ENCODE data around the gene DRD3.

The DRD3 gene

DNA sequence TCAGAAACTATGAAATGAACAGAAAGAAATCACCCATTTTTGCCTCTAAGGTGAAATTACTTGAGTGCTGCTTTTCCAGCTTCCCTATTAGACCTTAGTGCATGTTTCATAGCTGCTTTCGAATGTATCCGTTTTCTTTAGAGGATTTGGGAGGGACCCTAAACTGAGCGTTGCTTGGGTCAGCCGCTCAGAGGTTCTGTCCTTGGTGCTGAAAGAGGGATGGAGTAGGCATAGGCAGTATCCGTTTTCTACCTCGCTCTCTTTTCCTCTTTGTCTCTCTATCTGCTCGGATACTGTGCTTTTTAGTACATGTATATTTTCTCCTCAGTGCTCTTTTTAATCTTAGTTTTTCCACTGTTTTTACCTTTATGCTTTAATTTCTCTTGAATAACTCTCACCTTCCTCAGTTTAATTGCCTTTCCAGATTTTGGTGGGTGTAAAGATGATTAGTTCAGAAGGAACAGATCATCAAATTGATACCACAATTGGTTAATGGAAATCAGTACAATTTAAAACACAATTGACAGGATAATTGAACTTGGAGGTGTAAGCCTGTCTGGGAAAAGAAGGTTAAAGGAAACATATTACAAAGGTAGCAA lies at the start of gene DRD3:
Gene DRD3 (minus strand): TSS at position 283 of the 599 bp plus-strand sequence. CDS start 7,060 bp downstream, outside the sequence.
- no peaks in the 10 kb centered on the region for H3K27me3 ChIP-seq (ENCODE audit: insufficient read depth, low read length)
- no peaks in the 10 kb centered on the region for H3K9me3 ChIP-seq (ENCODE audit: insufficient read depth, low read depth, low read length)
- H3K4me3 ChIP-seq (ENCODE audit: low read length), result 0 out of 2 replicates have a peak within 1 kb of the TSS, but pooled peaks have one; percentile 10
- no peak within 1 kb of the TSS for H3K27ac ChIP-seq (ENCODE audit: low read length)
- H3K9ac ChIP-seq (ENCODE audit: low read depth, low read length), result no peak within 1 kb of the TSS
- peaks cover 30% of the 10 kb centered on the region for H3K4me1 ChIP-seq (ENCODE audit: insufficient read depth, low read length)
- no peaks in the 10 kb centered on the region for H3K36me3 ChIP-seq (ENCODE audit: insufficient read depth, low read depth, low read length)

DNA sequence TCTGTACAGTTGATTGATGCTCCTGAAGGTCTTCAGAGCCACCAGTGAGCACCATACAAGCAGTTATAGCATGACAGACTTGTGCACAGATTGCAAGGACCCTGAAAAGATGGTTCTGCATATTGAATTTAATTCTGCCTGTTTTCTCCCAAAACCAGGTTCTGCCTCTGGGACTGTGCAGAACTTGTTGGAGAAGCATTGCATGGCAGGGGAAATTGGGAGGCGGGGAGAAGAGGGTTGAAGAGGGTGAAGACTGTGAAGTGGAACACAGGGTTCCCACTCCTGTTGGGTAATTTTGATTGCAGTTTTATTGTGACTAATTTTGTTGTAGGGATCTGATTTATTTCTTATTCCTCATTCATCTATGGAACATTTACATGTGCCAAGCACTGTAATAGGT lies 48.2 kb upstream of the DRD3 start:
- H3K27me3 ChIP-seq (ENCODE audit: insufficient read depth, low read length), result no peaks in the 10 kb centered on the region
- no peak overlapping the region for H3K9ac ChIP-seq (ENCODE audit: low read depth, low read length)
- H3K4me1 ChIP-seq (ENCODE audit: insufficient read depth, low read length), result no peaks in the 10 kb centered on the region
- H3K27ac ChIP-seq (ENCODE audit: low read length), result no peak overlapping the region
- no peak overlapping the region for H3K4me3 ChIP-seq (ENCODE audit: low read length)
- no peaks in the 10 kb centered on the region for H3K36me3 ChIP-seq (ENCODE audit: insufficient read depth, low read depth, low read length)
- peaks cover 20% of the 10 kb centered on the region for H3K9me3 ChIP-seq (ENCODE audit: insufficient read depth, low read depth, low read length)

DNA sequence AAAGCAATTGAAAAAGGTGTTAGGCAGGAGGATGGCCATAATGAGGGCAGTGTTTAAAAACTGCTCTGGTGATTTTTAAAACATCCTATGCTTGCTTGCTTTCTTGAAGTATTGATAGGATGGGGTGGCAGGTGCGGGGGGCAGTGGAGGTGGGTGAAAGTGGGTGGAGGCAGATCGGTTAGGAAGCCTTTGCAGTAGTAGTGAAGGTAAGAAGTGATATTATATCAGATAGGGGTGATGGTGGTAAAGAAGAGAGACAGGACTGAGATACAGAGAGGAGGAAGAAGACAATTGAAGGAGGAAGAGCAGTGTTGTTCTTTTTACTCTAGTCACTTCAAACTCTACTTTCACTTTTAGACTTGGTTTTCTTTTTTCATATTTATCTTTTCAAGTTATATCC lies 47.5 kb upstream of the DRD3 start:
- no peaks in the 10 kb centered on the region for H3K36me3 ChIP-seq (ENCODE audit: insufficient read depth, low read depth, low read length)

DNA sequence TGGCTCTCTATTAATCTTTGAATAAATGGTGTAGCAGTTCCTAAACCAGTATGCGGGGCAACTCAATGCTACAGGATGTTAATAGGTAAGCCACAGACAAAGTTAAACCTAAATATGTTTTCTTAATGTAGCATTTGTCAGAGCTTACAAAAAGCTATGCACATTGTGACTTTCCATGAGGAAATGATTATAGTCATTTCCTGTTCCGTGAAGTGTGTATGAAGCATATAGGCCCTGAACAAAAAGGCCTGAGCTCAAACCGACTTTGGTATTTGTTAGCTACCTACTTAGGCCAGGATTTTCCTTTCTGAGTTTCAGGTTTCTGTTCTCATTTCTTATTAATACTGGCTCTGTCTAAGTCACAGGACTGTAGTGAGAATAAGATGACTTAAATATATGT lies 44.3 kb upstream of the DRD3 start:
- Histone ChIP-seq H3K27me3 (ENCODE audit: insufficient read depth, low read length) (no peaks in the 10 kb centered on the region), H3K9ac (ENCODE audit: low read depth, low read length) (no peak overlapping the region), H3K9me3 (ENCODE audit: insufficient read depth, low read depth, low read length) (peaks cover 20% of the 10 kb centered on the region), H3K36me3 (ENCODE audit: insufficient read depth, low read depth, low read length) (no peaks in the 10 kb centered on the region), H3K4me3 (ENCODE audit: low read length) (no peak overlapping the region), H3K27ac (ENCODE audit: low read length) (no peak overlapping the region), H3K4me1 (ENCODE audit: insufficient read depth, low read length) (no peaks in the 10 kb centered on the region; the same call in 1 of the 2 replicates)

More for the DNA sequence above, 47.5 kb upstream of the DRD3 start:
- Histone ChIP-seq H3K27ac (ENCODE audit: low read length) (no peak overlapping the region), H3K9ac (ENCODE audit: low read depth, low read length) (no peak overlapping the region), H3K27me3 (ENCODE audit: insufficient read depth, low read length) (no peaks in the 10 kb centered on the region), H3K4me1 (ENCODE audit: insufficient read depth, low read length) (no peaks in the 10 kb centered on the region), H3K9me3 (ENCODE audit: insufficient read depth, low read depth, low read length) (peaks cover 20% of the 10 kb centered on the region), H3K4me3 (ENCODE audit: low read length) (no peak overlapping the region)

DNA sequence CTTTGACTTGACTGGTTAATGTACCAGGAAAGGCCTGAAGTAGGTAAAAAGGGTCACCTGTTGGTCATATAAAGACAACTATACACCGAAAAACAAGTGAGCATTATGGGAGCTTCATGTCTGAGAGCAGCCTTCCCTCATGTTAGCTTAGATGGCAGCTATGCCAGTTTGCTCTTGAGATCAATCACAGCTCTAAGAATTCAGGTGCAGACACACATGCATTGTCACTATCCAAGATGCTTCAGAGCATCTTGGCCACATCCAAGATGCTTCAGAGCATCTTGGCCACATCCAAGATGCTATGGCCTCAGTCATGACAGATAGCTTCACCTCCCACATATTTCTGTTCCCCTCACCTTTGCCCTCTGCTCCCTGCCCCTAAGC lies 43.0 kb upstream of the DRD3 start:
- Histone ChIP-seq H3K4me3 (ENCODE audit: low read length) (no peak overlapping the region), H3K4me1 (ENCODE audit: insufficient read depth, low read length) (no peaks in the 10 kb centered on the region; the same call in 1 of the 2 replicates), H3K27ac (ENCODE audit: low read length) (no peak overlapping the region), H3K36me3 (ENCODE audit: insufficient read depth, low read depth, low read length) (no peaks in the 10 kb centered on the region), H3K27me3 (ENCODE audit: insufficient read depth, low read length) (no peaks in the 10 kb centered on the region), H3K9me3 (ENCODE audit: insufficient read depth, low read depth, low read length) (peaks cover 20% of the 10 kb centered on the region), H3K9ac (ENCODE audit: low read depth, low read length) (no peak overlapping the region)

DNA sequence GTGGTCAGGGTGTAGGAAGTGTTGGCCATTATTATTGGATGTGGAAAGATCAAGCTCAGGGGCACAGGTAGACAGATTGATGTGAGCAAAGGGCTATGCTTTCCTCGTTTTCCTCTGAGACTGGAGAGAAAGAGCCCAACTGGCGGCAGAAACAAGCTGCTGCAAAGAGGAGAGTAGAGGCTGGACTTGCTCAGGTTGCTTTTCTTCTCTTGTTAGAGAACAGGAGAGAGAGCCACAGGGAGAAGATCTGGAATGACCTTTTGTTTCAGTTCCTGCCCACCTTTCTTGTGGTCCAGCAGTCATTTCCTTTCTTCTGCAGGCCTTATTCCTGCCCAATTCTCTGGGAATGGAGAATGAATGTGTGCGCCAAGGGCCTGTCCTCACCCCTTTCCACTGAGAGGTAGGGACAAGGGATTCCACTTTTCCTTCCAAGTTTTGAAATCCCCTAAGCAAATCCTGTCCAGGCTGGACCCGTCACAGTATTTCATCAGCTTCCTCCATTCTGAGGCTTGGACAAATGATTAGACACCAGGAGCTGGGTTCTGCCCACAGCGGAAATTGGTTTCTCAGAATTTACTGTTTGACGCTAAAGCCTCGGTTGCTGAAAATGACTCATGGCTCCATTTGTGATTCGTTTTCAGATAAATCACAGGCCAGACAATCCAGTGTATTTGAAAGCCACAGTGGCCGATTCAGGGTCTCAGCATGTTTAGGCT lies 42.5 kb upstream of the DRD3 start:
- Histone ChIP-seq H3K9me3 (ENCODE audit: insufficient read depth, low read depth, low read length) (peaks cover 20% of the 10 kb centered on the region), H3K27ac (ENCODE audit: low read length) (no peak overlapping the region), H3K9ac (ENCODE audit: low read depth, low read length) (no peak overlapping the region), H3K36me3 (ENCODE audit: insufficient read depth, low read depth, low read length) (no peaks in the 10 kb centered on the region), H3K27me3 (ENCODE audit: insufficient read depth, low read length) (no peaks in the 10 kb centered on the region), H3K4me1 (ENCODE audit: insufficient read depth, low read length) (no peaks in the 10 kb centered on the region; the same call in 1 of the 2 replicates), H3K4me3 (ENCODE audit: low read length) (no peak overlapping the region)

DNA sequence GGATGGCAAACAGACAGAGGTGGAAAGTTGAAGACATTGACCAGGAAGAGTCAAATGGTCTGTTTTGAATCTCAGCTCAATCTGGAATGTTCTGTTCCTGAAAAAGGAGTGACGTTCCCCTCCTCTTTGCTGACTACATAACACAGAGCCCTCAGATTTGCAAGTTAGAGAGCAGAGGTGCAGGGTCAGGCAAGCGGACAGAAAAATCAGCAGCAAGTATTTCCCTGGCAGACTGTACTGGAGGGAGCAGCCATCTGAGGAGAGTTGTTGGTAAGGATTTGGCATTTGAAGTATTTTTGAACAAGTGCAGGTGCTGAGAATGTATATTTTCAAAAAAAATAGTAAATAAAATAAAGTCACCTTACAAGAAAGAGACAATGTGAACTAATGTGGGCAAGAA lies 40.9 kb upstream of the DRD3 start:
- Histone ChIP-seq H3K36me3 (ENCODE audit: insufficient read depth, low read depth, low read length) (no peaks in the 10 kb centered on the region), H3K9ac (ENCODE audit: low read depth, low read length) (no peak overlapping the region), H3K4me1 (ENCODE audit: insufficient read depth, low read length) (peaks cover 6% of the 10 kb centered on the region; the same call in 1 of the 2 replicates), H3K4me3 (ENCODE audit: low read length) (no peak overlapping the region), H3K27me3 (ENCODE audit: insufficient read depth, low read length) (no peaks in the 10 kb centered on the region), H3K9me3 (ENCODE audit: insufficient read depth, low read depth, low read length) (peaks cover 9% of the 10 kb centered on the region), H3K27ac (ENCODE audit: low read length) (no peak overlapping the region)

DNA sequence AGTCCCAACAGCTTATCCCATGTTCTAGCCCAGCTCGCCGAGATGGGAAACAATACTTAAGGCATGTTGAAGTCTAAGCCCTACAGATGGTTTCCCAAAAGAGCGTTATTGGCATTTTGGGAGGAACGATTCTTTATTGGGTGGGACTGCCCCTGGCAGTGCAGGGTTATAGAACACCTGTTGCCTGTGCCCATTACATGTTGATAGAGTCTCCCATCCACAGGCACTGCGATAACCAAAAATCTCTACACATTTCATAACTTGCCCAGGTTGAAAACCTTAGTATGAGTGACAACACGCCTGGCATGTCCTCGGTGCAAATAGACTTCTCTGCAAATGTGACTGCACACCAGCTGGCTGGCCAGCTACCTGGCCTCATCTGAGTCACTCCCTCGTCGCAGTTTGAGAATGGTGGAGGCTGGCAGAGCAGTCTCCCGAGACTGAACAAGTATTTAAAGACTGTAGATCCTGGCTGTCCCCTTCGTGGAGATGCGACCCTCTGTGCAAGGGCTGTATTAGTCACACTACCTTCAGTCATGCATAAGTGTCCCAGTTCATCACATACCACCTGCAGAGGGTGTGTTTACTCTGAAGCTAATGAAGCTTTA lies 39.8 kb upstream of the DRD3 start:
- peaks cover 17% of the 10 kb centered on the region; the same call in 1 of the 2 replicates for H3K4me1 ChIP-seq (ENCODE audit: insufficient read depth, low read length)
- no peak overlapping the region for H3K9ac ChIP-seq (ENCODE audit: low read depth, low read length)
- no peaks in the 10 kb centered on the region for H3K27me3 ChIP-seq (ENCODE audit: insufficient read depth, low read length)
- H3K27ac ChIP-seq (ENCODE audit: low read length), result no peak overlapping the region
- H3K9me3 ChIP-seq (ENCODE audit: insufficient read depth, low read depth, low read length), result no peaks in the 10 kb centered on the region
- H3K4me3 ChIP-seq (ENCODE audit: low read length), result no peak overlapping the region
- H3K36me3 ChIP-seq (ENCODE audit: insufficient read depth, low read depth, low read length), result no peaks in the 10 kb centered on the region

DNA sequence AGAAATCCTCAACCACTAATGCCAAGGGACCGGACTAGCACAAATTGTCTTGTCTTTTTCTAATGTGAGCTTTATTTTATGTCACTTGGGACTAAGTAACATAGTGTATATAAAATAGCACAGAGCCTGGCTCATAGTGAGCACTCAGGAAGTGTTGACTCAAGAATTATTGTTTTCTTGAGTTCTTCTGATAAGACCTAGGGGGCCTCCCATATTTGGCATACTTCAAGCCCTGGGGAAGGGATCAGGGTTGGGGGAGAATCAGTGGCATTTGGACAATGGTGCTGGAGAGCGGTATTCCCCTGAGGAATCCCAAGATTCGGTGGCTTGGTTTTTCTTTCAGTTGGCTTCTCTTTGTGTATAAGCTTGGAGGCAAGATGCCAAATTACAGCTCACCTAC lies 39.2 kb upstream of the DRD3 start:
- Histone ChIP-seq H3K4me3 (ENCODE audit: low read length) (no peak overlapping the region), H3K27me3 (ENCODE audit: insufficient read depth, low read length) (no peaks in the 10 kb centered on the region), H3K36me3 (ENCODE audit: insufficient read depth, low read depth, low read length) (no peaks in the 10 kb centered on the region), H3K9me3 (ENCODE audit: insufficient read depth, low read depth, low read length) (no peaks in the 10 kb centered on the region), H3K27ac (ENCODE audit: low read length) (no peak overlapping the region), H3K4me1 (ENCODE audit: insufficient read depth, low read length) (peaks cover 23% of the 10 kb centered on the region), H3K9ac (ENCODE audit: low read depth, low read length) (no peak overlapping the region)

DNA sequence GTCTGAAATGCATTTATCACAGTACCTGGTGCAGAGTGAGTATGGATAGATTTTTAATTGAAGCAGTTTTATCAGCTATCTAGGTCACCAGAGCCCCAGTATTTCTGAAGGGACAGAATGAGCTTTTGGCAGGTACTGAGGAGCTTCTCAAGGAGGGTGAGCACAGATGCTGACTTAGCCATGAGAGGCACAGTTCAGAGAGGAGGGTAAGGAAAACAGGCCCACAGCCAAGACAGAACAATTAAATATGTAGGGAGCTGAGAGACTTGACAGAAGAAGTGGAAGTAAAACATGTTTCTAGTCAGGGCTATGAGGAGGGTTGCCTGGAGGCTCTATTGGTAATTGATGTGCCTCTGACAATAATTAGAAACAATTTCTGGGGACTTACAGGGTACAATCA lies 38.4 kb upstream of the DRD3 start:
- Histone ChIP-seq H3K27me3 (ENCODE audit: insufficient read depth, low read length) (no peaks in the 10 kb centered on the region), H3K4me1 (ENCODE audit: insufficient read depth, low read length) (peaks cover 27% of the 10 kb centered on the region), H3K36me3 (ENCODE audit: insufficient read depth, low read depth, low read length) (no peaks in the 10 kb centered on the region), H3K27ac (ENCODE audit: low read length) (no peak overlapping the region), H3K9me3 (ENCODE audit: insufficient read depth, low read depth, low read length) (no peaks in the 10 kb centered on the region), H3K9ac (ENCODE audit: low read depth, low read length) (no peak overlapping the region), H3K4me3 (ENCODE audit: low read length) (no peak overlapping the region)

DNA sequence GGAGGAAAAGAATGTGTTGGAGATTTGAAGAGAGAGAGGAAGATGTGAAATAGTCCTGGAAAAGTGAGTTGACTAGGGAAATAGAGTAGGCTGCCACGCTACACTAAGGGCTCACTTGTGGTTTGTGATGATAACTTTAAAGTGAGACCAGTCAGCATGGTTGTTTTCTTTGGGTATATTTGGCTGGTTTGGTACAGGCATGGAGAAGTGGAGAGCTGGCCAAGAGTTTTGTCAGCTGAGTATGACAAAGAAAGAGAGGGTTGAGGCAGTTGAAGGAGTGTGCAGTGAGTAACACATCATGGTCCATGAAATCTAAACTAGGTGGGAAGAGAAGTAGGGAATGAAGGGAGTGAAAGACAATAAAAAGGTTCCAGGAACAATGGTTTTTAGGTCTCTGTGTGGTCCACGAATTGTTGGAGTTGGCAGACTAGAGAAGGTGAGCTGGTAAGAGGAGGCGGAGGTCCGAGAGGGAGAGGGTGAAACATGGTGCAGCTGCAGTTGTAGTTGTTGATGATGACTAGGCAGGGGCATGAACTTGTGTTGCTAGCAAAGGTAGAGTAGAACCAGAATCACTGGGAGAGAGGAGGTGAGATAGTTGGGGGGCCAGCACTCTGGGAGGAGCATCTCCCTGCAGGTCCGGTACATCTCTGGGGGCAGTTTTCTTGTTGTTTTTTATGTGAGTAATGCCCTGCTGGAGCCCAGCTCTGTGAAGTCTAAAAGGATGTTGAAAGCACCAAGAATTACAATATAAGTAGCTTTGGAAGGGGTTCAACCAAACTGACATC lies 37.5 kb upstream of the DRD3 start:
- H3K4me3 ChIP-seq (ENCODE audit: low read length), result no peak overlapping the region
- no peak overlapping the region for H3K27ac ChIP-seq (ENCODE audit: low read length)
- peaks cover 27% of the 10 kb centered on the region for H3K4me1 ChIP-seq (ENCODE audit: insufficient read depth, low read length)
- no peaks in the 10 kb centered on the region for H3K27me3 ChIP-seq (ENCODE audit: insufficient read depth, low read length)
- no peaks in the 10 kb centered on the region for H3K36me3 ChIP-seq (ENCODE audit: insufficient read depth, low read depth, low read length)
- H3K9ac ChIP-seq (ENCODE audit: low read depth, low read length), result no peak overlapping the region
- no peaks in the 10 kb centered on the region for H3K9me3 ChIP-seq (ENCODE audit: insufficient read depth, low read depth, low read length)
